Activated CD4-positive, alpha-beta T cell treated with anti-CD3 and anti-CD28 coated beads, Interleukin-2, amount 50 U/mL, for 4 hours (primary cell): ENCODE measurements around the gene HHEX.

ENCODE experiments used
- DNase-seq, 2 experiments: peaks; one replicate each; pipeline ENCODE4 v3.0.0-alpha.2; 2020

Gene HHEX

DNA sequence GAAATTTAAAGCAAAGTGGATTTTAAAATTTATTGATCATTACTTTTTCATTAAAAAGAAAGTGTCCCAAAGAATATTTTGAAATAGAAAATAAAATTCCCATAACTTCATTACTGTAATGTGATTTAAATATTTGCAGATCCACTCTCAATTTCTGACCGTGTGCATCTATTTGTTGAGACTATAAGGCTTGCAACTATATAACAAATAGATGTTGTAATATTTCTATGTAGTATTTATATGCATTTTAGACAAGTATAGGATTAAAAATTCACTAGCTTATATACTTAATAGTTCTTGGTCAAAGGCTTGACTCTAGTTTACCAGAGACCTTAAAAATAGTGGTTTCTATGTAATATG, 3.8 kb downstream of the HHEX start:
- DNase-seq: no peak

- DNase-seq: no peak
Observed at GRCh38 chr10:92695679-92696605, 6.2 kb downstream of the HHEX start.

GRCh38 chr10:92696606-92697383, 7.0 kb downstream of the HHEX start:
- DNase-seq: no peak

DNA sequence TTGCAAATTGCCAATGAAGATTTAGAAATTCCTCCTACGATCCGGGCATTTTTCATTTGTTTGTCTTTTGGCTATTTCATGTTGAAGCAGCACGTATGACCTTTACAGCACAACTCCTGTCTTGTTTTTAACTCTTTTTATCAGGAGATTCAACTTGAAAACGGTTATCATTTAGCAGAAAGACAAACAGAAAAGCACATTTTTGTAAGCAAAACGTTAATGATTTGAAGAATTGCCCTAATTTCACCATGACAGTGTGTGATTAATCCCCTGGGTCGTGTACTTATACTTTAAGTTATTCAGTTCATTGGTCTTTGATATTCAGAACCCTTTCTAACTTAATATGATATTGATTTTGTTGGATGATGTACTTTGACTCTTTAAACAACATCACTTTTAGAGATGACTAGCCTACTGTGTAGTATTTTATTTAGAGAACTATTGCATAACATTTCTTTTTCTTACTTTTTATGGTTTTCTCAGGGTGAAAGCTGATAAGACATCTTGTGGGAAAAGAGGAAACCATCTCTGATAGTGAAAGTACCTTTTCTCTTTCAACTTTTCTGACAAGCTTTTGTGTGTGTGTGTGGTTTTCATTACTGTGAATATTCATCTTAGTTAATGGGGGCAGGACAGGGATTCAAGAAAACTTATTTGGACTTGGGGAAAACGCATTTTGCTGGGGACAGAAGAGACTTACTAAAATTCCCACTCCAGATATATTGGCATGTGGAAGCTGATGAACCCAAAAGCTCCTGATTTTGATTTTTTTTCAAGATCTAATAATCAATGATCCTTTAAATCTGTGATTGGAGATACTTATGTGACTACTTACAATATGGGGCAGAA, 8.1 kb downstream of the HHEX start:
- no peak for DNase-seq

GRCh38 chr10:92699193-92699517, 9.4 kb downstream of the HHEX start:
- DNase-seq: no peak

DNA sequence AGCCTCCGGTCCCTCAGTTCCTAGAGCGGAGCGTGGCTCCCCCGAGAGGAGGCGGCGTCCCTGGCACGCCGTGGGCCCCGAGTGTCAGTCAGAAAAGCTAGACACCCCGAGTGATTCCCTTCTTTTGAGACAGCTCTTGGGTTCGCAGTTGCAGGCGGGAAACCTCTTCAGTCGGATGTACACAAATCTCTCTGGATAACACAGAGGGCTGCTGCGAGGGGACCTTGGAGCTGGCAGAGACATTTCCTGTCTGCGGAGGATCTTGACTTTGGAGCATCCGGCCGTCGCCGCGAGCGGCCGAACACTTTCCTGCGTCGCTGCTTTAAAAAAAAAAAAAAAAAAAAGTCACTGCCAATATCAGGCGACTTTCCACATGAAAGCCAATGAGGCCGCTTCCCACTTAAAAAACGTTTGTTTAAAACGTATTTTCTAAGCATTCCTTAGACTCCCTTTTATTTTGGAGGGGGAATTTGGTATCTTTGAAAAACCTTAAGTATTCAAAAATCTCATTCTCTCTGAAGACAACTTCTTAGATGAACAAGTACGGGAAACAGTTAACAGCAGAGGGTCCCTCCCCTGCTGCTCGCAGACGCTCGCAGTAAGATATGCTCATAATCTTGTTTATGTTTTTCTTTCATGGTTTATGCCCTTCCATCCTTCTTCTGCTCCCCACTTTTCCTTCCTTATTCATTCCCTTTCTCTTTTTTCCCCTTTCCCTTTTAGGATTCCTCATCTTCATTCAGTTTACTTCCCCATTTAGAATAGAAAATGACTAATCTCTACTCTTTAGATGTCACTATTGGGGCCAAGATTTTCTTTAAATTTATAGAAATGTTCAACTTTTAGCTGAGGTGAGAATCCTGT, 10.0 kb downstream of the HHEX start:
- no peak for DNase-seq

DNA sequence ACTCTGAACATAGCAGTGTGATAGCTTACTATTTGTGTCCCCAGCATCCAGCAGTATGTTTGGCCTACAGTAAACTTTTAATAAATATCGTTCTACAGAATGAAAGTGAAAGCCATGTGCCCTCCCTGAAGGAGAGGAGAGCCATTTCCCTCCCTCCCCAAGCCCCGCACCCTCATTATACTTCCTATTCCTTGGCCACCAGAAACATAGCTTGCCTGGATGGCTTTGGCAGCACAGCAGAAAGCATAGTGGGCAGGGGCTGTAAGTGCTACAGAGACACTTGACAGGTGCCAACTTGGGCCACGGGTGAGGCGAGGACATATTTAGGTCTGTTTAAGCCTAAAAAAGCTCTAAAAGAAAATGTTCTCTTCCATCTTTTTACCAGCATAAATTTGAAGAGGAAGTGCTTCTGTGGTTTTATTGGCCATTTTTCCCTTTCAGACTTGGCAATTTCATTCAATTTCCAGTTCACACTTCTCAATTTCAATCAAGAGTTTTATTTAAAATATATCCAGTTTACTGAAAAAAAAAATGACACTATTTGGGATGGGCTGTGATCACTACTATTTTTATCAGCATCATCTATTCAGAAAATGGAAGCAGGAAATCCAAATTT, 12.7 kb downstream of the HHEX start:
- no peak for DNase-seq

DNA sequence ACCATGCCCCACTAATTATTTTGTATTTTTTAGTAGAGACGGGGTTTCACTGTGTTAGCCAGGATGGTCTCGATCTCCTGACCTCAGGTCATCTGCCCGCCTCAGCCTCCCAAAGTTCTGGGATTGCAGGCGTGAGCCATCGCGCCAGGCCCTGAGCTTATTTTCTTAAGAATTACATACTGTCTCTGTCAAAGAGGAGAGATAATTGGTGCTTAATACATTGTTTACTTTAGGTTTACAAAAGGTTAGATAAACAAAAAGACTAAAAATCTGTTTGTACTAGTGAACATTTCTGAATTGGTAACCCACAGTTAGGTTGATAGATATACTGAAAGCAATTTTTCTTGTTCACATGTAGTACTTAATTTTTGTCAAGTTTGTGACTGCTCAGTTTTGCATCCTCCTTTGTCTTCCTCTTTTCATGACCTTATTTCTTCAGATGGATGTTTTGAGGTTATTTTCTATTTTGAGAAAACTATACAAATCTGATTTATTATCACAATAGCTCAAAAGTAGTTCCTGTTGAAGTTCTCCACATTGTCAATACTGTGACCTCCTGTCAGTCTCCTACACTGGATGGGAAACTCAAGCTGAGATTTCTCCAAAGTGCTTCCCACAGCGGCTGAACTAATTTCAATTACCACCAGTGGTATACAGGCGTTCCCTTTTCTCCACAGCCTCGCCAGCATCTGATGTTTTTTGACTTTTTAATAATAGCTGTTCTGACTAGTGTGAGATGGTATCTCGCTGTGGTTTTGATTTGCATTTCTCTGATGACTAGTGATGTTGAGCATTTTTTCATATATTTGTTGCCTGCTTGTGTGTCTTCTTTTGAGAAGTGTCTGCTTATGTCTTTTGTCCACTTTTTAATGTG, 22.5 kb downstream of the HHEX start:
- DNase-seq: no peak

- no peak for DNase-seq
Observed at GRCh38 chr10:92714152-92714845, 24.5 kb downstream of the HHEX start.

DNA sequence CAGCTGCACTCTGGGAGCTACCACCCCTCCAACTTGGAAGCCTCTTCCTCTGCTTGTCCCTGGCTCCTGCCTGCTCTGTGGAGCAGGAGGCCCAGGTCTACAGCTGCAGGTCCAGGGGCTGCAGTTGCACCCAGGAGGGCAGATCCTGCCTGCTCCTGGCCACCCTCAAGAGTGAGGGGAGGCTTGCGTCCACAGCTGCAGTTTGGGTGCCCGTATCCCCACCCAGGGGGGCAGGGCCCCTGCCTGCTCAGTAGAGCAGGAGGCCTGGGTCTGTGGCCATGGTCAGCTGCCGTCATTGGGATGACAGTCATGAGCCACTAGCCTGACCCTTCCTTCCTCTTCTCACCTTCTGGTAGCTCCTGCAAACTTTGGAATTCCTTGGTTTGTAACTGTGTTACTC, 25.1 kb downstream of the HHEX start:
- DNase-seq: no peak

- DNase-seq: no peak
Observed at GRCh38 chr10:92719991-92720830, 30.5 kb downstream of the HHEX start.

GRCh38 chr10:92720831-92721165, 31.0 kb downstream of the HHEX start:
- DNase-seq: no peak

GRCh38 chr10:92722349-92722748, 32.6 kb downstream of the HHEX start:
- no peak for DNase-seq

DNA sequence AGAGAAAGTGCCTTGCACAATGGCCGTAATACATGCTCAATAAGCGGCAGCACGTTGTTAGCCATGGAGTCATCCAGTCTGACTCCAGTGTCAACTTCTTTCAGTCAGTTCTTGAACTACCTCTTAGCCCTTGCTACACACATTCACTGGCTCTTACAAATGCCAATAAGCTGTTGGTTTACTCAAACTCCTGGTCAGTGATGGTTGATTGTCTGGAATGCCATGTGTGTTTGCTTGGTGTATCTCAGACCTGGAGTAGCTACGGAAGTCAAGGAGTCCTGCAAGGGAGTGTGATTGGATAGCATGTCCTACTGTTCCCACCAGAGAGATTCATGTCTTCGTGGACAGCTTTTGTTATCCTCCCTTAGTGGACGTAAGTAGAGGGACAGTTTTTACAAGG, 37.4 kb downstream of the HHEX start:
- no peak for DNase-seq

DNA sequence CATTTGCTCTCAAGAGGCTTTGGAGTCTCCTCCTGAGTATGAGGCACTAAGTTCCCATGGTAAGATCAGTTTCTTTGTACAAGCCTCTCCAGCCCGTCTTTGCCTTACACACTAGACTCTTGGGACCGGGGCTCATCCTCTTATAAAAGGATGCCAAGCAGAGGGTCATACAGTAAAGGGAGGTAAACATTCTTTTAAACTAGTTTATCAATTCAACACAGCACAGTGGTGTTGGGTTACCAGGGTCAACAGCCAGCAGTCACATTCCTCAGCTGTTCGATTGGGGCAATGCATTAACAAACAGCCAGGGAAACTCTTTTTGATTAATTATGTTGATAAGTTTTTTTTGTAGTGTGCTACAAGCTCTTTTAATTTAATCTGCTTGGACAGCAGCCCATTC, 37.8 kb downstream of the HHEX start:
- no peak for DNase-seq

- DNase-seq: no peak
Observed at GRCh38 chr10:92729886-92730285, 40.1 kb downstream of the HHEX start.

DNA sequence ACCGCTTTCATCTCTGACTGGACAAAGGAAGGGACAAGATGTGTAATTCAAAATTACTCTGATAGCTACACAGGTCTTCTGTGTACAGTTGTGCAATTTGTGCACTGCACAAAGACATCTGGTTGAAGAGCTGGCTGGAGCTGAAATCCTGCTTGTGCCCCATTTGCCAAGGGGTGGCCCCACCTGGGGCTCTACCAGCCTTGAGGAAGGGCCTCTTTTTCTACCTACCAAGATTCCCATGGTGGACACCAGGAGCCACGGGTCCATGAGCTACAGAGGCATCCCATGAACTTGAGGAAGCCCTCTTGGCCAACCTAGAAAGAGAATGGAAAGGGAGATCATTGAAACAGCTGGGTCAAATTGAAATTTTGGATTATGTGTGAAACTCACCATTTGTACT, 43.2 kb downstream of the HHEX start:
- no peak for DNase-seq

- no peak for DNase-seq
Observed at GRCh38 chr10:92734301-92734700, 44.5 kb downstream of the HHEX start.

DNA sequence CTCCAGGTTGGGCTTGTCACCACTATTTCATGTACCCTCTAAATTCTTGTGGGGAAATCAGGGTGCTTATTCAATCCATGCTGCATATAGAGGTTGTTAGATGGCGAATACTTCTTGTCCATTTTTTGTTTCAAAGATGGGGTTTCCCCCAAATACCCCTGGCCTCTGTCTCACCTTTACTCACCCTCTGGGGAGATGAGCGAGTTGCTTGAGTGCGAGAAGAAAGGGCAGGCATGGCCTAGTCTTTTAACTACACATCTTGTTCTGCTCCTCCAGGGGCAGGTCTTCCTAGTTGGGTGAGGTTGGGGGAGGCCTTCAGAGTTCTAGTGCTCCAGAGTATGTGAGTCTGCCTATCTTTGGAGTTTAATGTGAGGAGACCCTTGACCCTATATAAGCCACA, 46.2 kb downstream of the HHEX start:
- no peak for DNase-seq

DNA sequence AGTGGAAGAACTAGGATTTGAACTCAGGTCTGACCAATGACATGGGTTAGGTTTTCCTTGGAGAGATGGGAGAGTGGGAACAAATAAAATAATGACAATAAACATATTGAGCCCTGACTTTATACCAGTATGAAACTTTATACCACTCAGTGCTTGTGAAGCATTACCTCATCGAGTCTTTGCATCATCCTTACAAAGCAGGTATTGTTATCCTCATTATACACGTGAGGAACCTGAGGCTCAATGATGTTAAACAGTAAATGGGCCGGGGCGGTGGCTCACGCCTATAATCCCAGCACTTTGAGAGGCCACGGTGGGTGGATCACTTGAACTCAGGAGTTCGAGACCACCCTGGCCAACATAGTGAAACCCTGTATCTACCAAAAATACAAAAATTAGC, 47.7 kb downstream of the HHEX start:
- DNase-seq: no peak
